ENCODE measurements around the gene IQCM. TPM values are rescaled to one million over a fixed set of nuclear protein-coding genes. Genes with fewer than 3 reads are reported as not detected.

Gene IQCM
- total and polyA plus RNA-seq, 10 of the 15 experiments (the other 5 are each of a cell fraction or from before 2014, with no cell fraction given), result not detected

GRCh38 chr4:149512501-149512900, 303.1 kb downstream of the IQCM start:
- Histone ChIP-seq H3K4me1 (ENCODE audit: control insufficient read depth, insufficient read depth, low read length) (no peaks in the 10 kb centered on the region), H4K20me1 (ENCODE audit: control insufficient read depth, insufficient read depth) (no peaks in the 10 kb centered on the region), H3K4me3 (no peak overlapping the region), H2AFZ (ENCODE audit: control insufficient read depth, low read depth, low read length) (no peak overlapping the region), H3K9ac (ENCODE audit: control insufficient read depth, insufficient read depth, low read length) (no peak overlapping the region), H3K9me3 (replicated peaks; ENCODE audit: control insufficient read depth, insufficient read depth, low read length) (no peaks in the 10 kb centered on the region), H3K27me3 (replicated peaks in 1 of 2; ENCODE audit: control insufficient read depth in 2 of 2, insufficient read depth in 2 of 2, low read length in 1 of 2) (no peaks in the 10 kb centered on the region), H3K36me3 (ENCODE audit: control insufficient read depth in 2 of 2, insufficient read depth in 2 of 2, low read length in 1 of 2) (no peaks in the 10 kb centered on the region), H3K4me2 (ENCODE audit: control insufficient read depth, insufficient read depth) (no peak overlapping the region), H3K27ac (ENCODE audit: control insufficient read depth, insufficient read depth) (no peak overlapping the region), H3K79me2 (ENCODE audit: control insufficient read depth, insufficient read depth, low read length) (no peaks in the 10 kb centered on the region)
- SMC1A ChIA-PET (ENCODE audit: uncharacterized antibody, unreplicated experiment), result interaction anchor here (1.2 kb wide), 1 partner anchor 13 kb away, joined by 3 read pairs; no protein-coding TSS in a partner anchor
- in situ Hi-C loops (cut with MboI) (no loop called here), intact Hi-C loops (cut with micrococcal nuclease; ENCODE audit: unreplicated experiment) (no loop called here)
- DNase-seq (ENCODE audit: low read depth, low spot score), result no peak
- BruUV-seq (replicated peaks), result no TSS peak
- 0% methylated on average over 1 of the region's 1 CpG for WGBS (ENCODE audit: insufficient coverage, insufficient replicate concordance, low lambda C conversion rate, missing lambda C conversion rate)
- CTCF ChIA-PET, result no interaction called here
- RAD21 ChIA-PET (ENCODE audit: unreplicated experiment), result interaction anchor here (1.0 kb wide), 1 partner anchor 53 kb away, joined by 3 read pairs; no protein-coding TSS in a partner anchor
- TF ChIP-seq ZNF592 (IDR thresholded peaks at IDR 0.05), result no peak
- TF ChIP-seq MYC (IDR thresholded peaks at IDR 0.05; ENCODE audit: insufficient read depth, insufficient read length, insufficient replicate concordance, low read length, severe bottlenecking), result no peak
- no peak for TF ChIP-seq KAT2A (conservative IDR thresholded peaks at IDR 0.05; ENCODE audit: control insufficient read depth, low read depth, low read length)
- TF ChIP-seq RB1 (IDR thresholded peaks at IDR 0.05; ENCODE audit: borderline replicate concordance), result no peak
- no peak for TF ChIP-seq BMI1 (IDR thresholded peaks at IDR 0.05; ENCODE audit: borderline replicate concordance)
- no peak for TF ChIP-seq ZNF384 (IDR thresholded peaks at IDR 0.05; ENCODE audit: borderline replicate concordance, low read depth, low read length)
- TF ChIP-seq TCF3 (IDR thresholded peaks at IDR 0.05; ENCODE audit: borderline replicate concordance, insufficient read depth, low read depth, low read length), result no peak
- TF ChIP-seq USF1 (IDR thresholded peaks at IDR 0.05; ENCODE audit: borderline replicate concordance, extremely low read length, insufficient read depth, low read depth, low read length), result no peak
- TF ChIP-seq ZBTB33 (IDR thresholded peaks at IDR 0.05), result no peak
- ATAC-seq, result no peak
- POLR2A ChIA-PET, result no interaction called here
- no peak for FAIRE-seq
